CD14-positive monocyte (primary cell): ENCODE results near the gene KRTAP5-11. TPM values are rescaled to one million over a fixed set of nuclear protein-coding genes. Genes with fewer than 3 reads are reported as not detected.
"Not testable (repeated sequence)": the region's sequence is repeated elsewhere in the genome, so short reads cannot be mapped to it uniquely, and the experiment has no call there.

Source experiments
- DNase-seq, 3 donors: peaks; one replicate each; pipeline ENCODE4 v3.0.0-alpha.2; 2011 to 2022
- H2AFZ ChIP-seq: 2 replicates; pipeline ENCODE4 v1.6.0; 2012; ENCODE audit warnings: mild to moderate bottlenecking, low read depth, low read length, inconsistent platforms; ENCODE audit not compliant: insufficient read depth, poor library complexity, severe bottlenecking
- H3K27ac ChIP-seq, 2 donors: 1 replicate in 1 of 2; 2 replicates in 1 of 2; pipeline ENCODE4 v1.5.1; 2012 to 2013; ENCODE audit warnings: low read length in 2 of 2, control low read depth in 1 of 2, inconsistent platforms in 1 of 2, low read depth in 1 of 2, mild to moderate bottlenecking in 1 of 2
- H3K27me3 ChIP-seq, 2 donors: one replicate each; pipeline versions ENCODE4 v1.6.0 to v1.6.1; 2011 to 2013; ENCODE audit warnings: low read length in 2 of 2; ENCODE audit not compliant: control insufficient read depth in 2 of 2, insufficient read depth in 2 of 2
- H3K36me3 ChIP-seq, 2 donors: replicated peaks in 1 of 2; 1 replicate in 1 of 2; 2 replicates in 1 of 2; pipeline versions ENCODE4 v1.5.1 to v1.6.1; 2012 to 2013; ENCODE audit warnings: low read length in 2 of 2, control low read depth in 1 of 2, inconsistent platforms in 1 of 2, mild to moderate bottlenecking in 1 of 2; ENCODE audit not compliant: insufficient read depth in 2 of 2, control insufficient read depth in 1 of 2
- H3K4me1 ChIP-seq, 2 donors: 1 replicate in 1 of 2; 2 replicates in 1 of 2; pipeline versions ENCODE4 v1.5.1 to v1.6.1; 2012 to 2013; ENCODE audit warnings: low read length in 2 of 2, control low read depth in 1 of 2, inconsistent platforms in 1 of 2, mild to moderate bottlenecking in 1 of 2, moderate library complexity in 1 of 2; ENCODE audit not compliant: insufficient read depth in 2 of 2, control insufficient read depth in 1 of 2
- H3K4me2 ChIP-seq: replicated peaks from 2 replicates; pipeline ENCODE3; 2012; ENCODE audit warnings: low read length, moderate library complexity, mild to moderate bottlenecking; ENCODE audit not compliant: poor library complexity, severe bottlenecking; ENCODE audit errors: extremely low read depth
- H3K4me3 ChIP-seq, 3 experiments: fragments of 200-600 bp in 1 of 3; sonication (generic) in 1 of 3; replicated peaks in 1 of 3; 1 replicate in 2 of 3; 2 replicates in 1 of 3; pipeline ENCODE4 v1.5.1; 2011 to 2013; ENCODE audit warnings: low read length in 3 of 3, mild to moderate bottlenecking in 3 of 3, control low read depth in 2 of 3, low read depth in 2 of 3, inconsistent platforms in 1 of 3, moderate library complexity in 1 of 3
- H3K79me2 ChIP-seq: 2 replicates; pipeline ENCODE4 v1.6.0; 2012; ENCODE audit warnings: mild to moderate bottlenecking, control low read depth, inconsistent platforms, low read length, moderate library complexity; ENCODE audit not compliant: insufficient read depth
- H3K9ac ChIP-seq: 2 replicates; pipeline ENCODE4 v1.6.0; 2017; ENCODE audit warnings: low read length, mild to moderate bottlenecking; ENCODE audit not compliant: insufficient read depth, poor library complexity, severe bottlenecking
- H3K9me3 ChIP-seq, 2 donors: replicated peaks in 1 of 2; 1 replicate in 1 of 2; 2 replicates in 1 of 2; pipeline versions ENCODE4 v1.5.1 to v1.6.1; 2012 to 2013; ENCODE audit warnings: low read length in 2 of 2, control low read depth in 1 of 2; ENCODE audit not compliant: control insufficient read depth in 1 of 2, insufficient read depth in 1 of 2
- H4K20me1 ChIP-seq: 2 replicates; pipeline ENCODE4 v1.6.0; 2012; ENCODE audit warnings: mild to moderate bottlenecking, low read length, control low read depth, moderate library complexity; ENCODE audit not compliant: insufficient read depth
- H3K27ac Mint-ChIP-seq, 7 donors: one replicate each; pipeline ENCODE4 v1.8.0; 2020; ENCODE audit warnings: mild to moderate bottlenecking in 7 of 7, mixed read lengths in 7 of 7, moderate library complexity in 6 of 7, inconsistent platforms in 2 of 7
- H3K27me3 Mint-ChIP-seq, 3 donors: one replicate each; pipeline ENCODE4 v1.8.0; 2021 to 2022; ENCODE audit warnings: low read depth in 3 of 3, mild to moderate bottlenecking in 3 of 3, mixed read lengths in 3 of 3, moderate library complexity in 3 of 3, inconsistent platforms in 1 of 3
- H3K36me3 Mint-ChIP-seq, 2 donors: one replicate each; pipeline ENCODE4 v1.8.0; 2020; ENCODE audit warnings: mixed read lengths in 2 of 2, inconsistent platforms in 1 of 2, mild to moderate bottlenecking in 1 of 2
- H3K4me1 Mint-ChIP-seq: one replicate; pipeline ENCODE4 v1.8.0; 2020; ENCODE audit warnings: mild to moderate bottlenecking, mixed read lengths
- H3K4me3 Mint-ChIP-seq, 2 donors: one replicate each; pipeline ENCODE4 v1.8.0; 2020; ENCODE audit warnings: mild to moderate bottlenecking in 2 of 2, mixed read lengths in 2 of 2, moderate library complexity in 1 of 2
- H3K9me3 Mint-ChIP-seq, 7 donors: one replicate each; pipeline ENCODE4 v1.8.0; 2020 to 2022; ENCODE audit warnings: mixed read lengths in 7 of 7, mild to moderate bottlenecking in 6 of 7, moderate library complexity in 6 of 7, inconsistent platforms in 2 of 7
- WGBS: methylation state at CpG from one replicate; pipeline ENCODE4 v1.1.5; 2013; ENCODE audit warnings: missing lambda C conversion rate; ENCODE audit not compliant: insufficient coverage; 5-methylcytosine and 5-hydroxymethylcytosine counted together
- intact Hi-C, 2 donors: fragments of 100-400 bp; cut with micrococcal nuclease; formaldehyde crosslinking; loops; one replicate each; pipeline versions ENCODE4 v1.15.0 to v1.15.1; 2023
- polyA plus RNA-seq, 3 donors: library from polyadenylated mRNA; depleted of rRNA in 1 of 3; unstranded in 2 of 3; stranded (reverse) in 1 of 3; fragments of 300-500 nt in 2 of 3; fragments of >200 nt in 1 of 3; fragmentation: Illumina TruSeq in 2 of 3; gene quantifications; 1 replicate in 2 of 3; 2 replicates in 1 of 3; pipeline ENCODE4 v1.2.3, GENCODE V29; 2012 to 2021
- TF ChIP-seq, protein P1 (sequence below): fragments of 200-600 bp; IDR thresholded peaks from one replicate; pipeline ENCODE4 v1.8.0; 2022; ENCODE audit warnings: antibody characterized with exemption, mild to moderate bottlenecking

KRTAP5-11 gene
- polyA plus RNA-seq, 3 donors = not detected

DNA sequence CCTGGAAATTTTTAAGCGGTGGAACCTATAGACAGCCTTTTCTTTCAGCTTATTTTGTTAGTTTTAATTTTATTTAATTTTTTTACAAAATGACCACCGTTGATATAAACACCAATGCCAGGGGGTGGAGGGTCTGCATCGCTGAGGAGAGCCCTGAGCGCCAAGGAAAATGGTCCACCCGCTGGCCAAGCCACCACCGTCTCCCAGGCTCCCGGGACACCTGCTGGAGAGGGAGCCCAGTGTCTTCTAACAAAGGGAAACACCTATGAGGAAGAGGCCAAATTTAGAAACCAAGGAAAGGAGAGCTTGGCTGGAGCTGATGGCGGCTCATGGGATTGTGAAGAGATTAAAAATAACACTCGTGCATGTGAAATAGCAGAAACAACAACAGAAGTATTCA lies 45.1 kb downstream of the KRTAP5-11 start:
- 90% methylated on average over 7 of the region's 9 CpGs for WGBS

DNA sequence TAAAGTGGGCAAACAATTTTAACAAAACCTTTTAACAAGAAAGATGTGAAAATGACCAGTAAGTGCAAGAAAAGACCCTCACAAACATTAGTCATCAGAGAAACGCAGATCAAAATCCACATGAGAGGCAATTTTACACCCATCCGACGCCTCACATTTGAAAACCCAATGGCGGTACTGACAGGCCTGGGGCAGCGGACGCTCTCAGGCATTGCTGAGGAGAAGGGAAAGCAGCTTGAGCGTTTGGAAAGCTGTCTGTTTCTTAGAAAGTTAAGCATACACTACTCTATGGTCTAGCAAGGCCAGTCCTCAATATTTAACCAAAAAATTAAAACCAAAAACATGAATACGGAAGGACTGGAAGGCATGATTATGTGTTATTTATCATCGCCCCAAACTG lies 46.9 kb downstream of the KRTAP5-11 start:
- Histone ChIP-seq H3K27ac (no peak overlapping the region), H3K9ac (no peak overlapping the region), H2AFZ (no peak overlapping the region), H3K27me3 (no peaks in the 10 kb centered on the region), H3K4me3 (no peak overlapping the region), H3K36me3 (no peaks in the 10 kb centered on the region), H3K4me2 (no peak overlapping the region), H3K79me2 (no peaks in the 10 kb centered on the region), H4K20me1 (no peaks in the 10 kb centered on the region), H3K9me3 (no peaks in the 10 kb centered on the region), H3K4me1 (no peaks in the 10 kb centered on the region)
- H3K36me3 Mint-ChIP-seq = no peaks in the 10 kb centered on the region
- no peak overlapping the region for H3K27ac Mint-ChIP-seq
- intact Hi-C loops = no loop called here
- 100% methylated on average over 6 of the region's 9 CpGs for WGBS
- H3K4me3 Mint-ChIP-seq = no peak overlapping the region
- no peak for DNase-seq
- peaks cover 4% of the 10 kb centered on the region for H3K4me1 Mint-ChIP-seq
- peaks cover 3 to 6% (median 4%) of the 10 kb centered on the region in 7 donors for H3K9me3 Mint-ChIP-seq
- TF ChIP-seq, protein P1, sequence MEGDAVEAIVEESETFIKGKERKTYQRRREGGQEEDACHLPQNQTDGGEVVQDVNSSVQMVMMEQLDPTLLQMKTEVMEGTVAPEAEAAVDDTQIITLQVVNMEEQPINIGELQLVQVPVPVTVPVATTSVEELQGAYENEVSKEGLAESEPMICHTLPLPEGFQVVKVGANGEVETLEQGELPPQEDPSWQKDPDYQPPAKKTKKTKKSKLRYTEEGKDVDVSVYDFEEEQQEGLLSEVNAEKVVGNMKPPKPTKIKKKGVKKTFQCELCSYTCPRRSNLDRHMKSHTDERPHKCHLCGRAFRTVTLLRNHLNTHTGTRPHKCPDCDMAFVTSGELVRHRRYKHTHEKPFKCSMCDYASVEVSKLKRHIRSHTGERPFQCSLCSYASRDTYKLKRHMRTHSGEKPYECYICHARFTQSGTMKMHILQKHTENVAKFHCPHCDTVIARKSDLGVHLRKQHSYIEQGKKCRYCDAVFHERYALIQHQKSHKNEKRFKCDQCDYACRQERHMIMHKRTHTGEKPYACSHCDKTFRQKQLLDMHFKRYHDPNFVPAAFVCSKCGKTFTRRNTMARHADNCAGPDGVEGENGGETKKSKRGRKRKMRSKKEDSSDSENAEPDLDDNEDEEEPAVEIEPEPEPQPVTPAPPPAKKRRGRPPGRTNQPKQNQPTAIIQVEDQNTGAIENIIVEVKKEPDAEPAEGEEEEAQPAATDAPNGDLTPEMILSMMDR = no peak
- peaks cover 3 to 8% (median 4%) of the 10 kb centered on the region in 3 donors for H3K27me3 Mint-ChIP-seq

More for the DNA sequence above, 45.1 kb downstream of the KRTAP5-11 start:
- Mint-ChIP-seq H3K4me1 (no peaks in the 10 kb centered on the region), H3K4me3 (no peak overlapping the region), H3K27me3 (peaks cover 3 to 8% (median 3%) of the 10 kb centered on the region in 3 donors), H3K36me3 (no peaks in the 10 kb centered on the region), H3K27ac (no peak overlapping the region), H3K9me3 (peaks cover 3 to 15% (median 6%) of the 10 kb centered on the region in 7 donors)
- TF ChIP-seq, protein P1 = no peak
- Histone ChIP-seq H4K20me1 (no peaks in the 10 kb centered on the region), H3K9me3 (peaks cover 0 to 11% of the 10 kb centered on the region in 2 donors), H3K4me2 (no peak overlapping the region), H3K4me3 (no peak overlapping the region), H3K36me3 (no peaks in the 10 kb centered on the region), H3K27me3 (no peaks in the 10 kb centered on the region), H3K4me1 (no peaks in the 10 kb centered on the region), H3K27ac (no peak overlapping the region), H3K79me2 (no peaks in the 10 kb centered on the region), H2AFZ (no peak overlapping the region), H3K9ac (no peak overlapping the region)
- DNase-seq = no peak
- intact Hi-C loops = no loop called here

DNA sequence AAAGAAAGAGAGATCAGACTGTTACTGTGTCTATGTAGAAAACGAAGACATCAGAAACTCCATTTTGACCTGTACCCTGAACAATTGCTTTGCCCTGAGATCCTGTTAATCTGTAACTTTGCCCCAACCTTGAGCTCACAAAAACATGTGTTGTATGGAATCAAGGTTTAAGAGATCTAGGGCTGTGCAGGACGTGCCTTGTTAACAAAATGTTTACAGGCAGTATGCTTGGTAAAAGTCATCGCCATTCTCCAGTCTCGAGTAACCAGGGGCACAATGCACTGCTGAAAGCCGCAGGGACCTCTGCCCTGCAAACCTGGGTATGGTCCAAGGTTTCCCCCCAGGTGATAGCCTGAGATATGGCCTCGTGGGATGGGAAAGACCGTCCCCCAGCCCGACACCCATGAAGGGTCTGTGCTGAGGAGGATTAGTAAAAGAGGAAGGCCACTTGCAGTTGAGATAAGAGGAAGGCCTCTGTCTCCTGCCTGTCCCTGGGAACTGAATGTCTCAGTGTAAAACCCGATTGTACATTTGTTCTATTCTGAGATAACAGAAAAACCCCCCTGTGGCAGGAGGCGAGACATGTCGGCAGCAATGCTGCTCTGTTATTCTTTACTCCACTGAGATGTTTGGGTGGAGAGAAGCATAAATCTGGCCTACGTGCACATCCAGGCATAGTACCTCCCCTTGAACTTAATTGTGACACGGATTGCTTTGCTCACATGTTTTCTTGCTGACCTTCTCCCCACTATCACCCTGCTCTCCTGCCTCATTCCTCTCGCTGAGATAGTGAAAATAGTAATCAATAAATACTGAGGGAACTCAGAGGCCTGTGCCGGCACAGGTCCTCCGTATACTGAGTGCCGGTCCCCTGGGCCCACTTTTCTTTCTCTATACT lies 47.7 kb downstream of the KRTAP5-11 start:
- not testable (repeated sequence) for H4K20me1 ChIP-seq, H3K9ac ChIP-seq

More for the DNA sequence above, 47.7 kb downstream of the KRTAP5-11 start:
- H3K36me3 Mint-ChIP-seq, H3K27ac Mint-ChIP-seq, H2AFZ ChIP-seq, H3K9me3 Mint-ChIP-seq, H3K79me2 ChIP-seq, H3K27me3 Mint-ChIP-seq, H3K4me2 ChIP-seq, H3K4me3 ChIP-seq, H3K4me3 Mint-ChIP-seq, H3K4me1 Mint-ChIP-seq, H3K27ac ChIP-seq, H3K4me1 ChIP-seq, H3K36me3 ChIP-seq, H3K9me3 ChIP-seq, intact Hi-C loops, DNase-seq, H3K27me3 ChIP-seq: not testable (repeated sequence)
- WGBS = 68% methylated on average over 5 of the region's 17 CpGs
